Left lung (tissue), 10 donors: ENCODE results near the gene ANK3. TPM values are rescaled to one million over a fixed set of nuclear protein-coding genes. Genes with fewer than 3 reads are reported as not detected.

Experiments used
- ATAC-seq: fragments of 200-7000 bp; cut with Tn5 transposase; one replicate; pipeline ENCODE4 v1.9.1; 2020; ENCODE audit warnings: moderate library complexity
- DNase-seq, 4 donors: peaks; one replicate each; pipeline ENCODE4 v3.0.0-alpha.2; 2013 to 2020
- H3K27ac ChIP-seq, 2 donors: fragments of 200-600 bp; sonication (generic) in 1 of 2; one replicate each; pipeline versions ENCODE4 v1.5.0 to v1.8.0; 2020 to 2021
- H3K27me3 ChIP-seq, 2 donors: fragments of 200-600 bp; sonication (generic) in 1 of 2; one replicate each; pipeline versions ENCODE4 v1.5.0 to v1.8.0; 2020 to 2021
- H3K36me3 ChIP-seq, 2 donors: fragments of 200-600 bp; sonication (generic) in 1 of 2; one replicate each; pipeline versions ENCODE4 v1.5.0 to v1.8.0; 2020 to 2021
- H3K4me1 ChIP-seq, 2 donors: fragments of 200-600 bp; one replicate each; pipeline ENCODE4 v1.8.0; 2021
- H3K4me3 ChIP-seq, 2 donors: fragments of 200-600 bp; sonication (generic) in 1 of 2; one replicate each; pipeline versions ENCODE4 v1.5.0 to v1.8.0; 2020 to 2021; ENCODE audit warnings: mild to moderate bottlenecking in 1 of 2
- H3K9me3 ChIP-seq, 2 donors: fragments of 200-600 bp; sonication (generic) in 1 of 2; one replicate each; pipeline versions ENCODE4 v1.5.0 to v1.8.0; 2020 to 2021
- intact Hi-C, 2 donors: fragments of 100-400 bp; cut with DNase I; formaldehyde crosslinking; loops; one replicate each; pipeline versions ENCODE4 v1.11.2 to v1.14.2; 2022
- polyA plus RNA-seq, 6 donors: library from polyadenylated mRNA; unstranded; fragments of 120-200 nt; gene quantifications; one replicate each; pipeline ENCODE4 v1.2.1, GENCODE V29; 2013; ENCODE audit not compliant: insufficient read length in 6 of 6
- total RNA-seq, 2 donors: library from RNA; stranded (reverse); fragmentation: NEBNext Ultra II Directional; extraction: Animal tissue kit (Norgen Biotek cat#: 25700); gene quantifications; one replicate each; pipeline ENCODE4 v1.2.1, GENCODE V29; 2021
- TF ChIP-seq, protein P1 (sequence below), 2 donors: fragments of 200-600 bp; sonication (generic) in 1 of 2; IDR thresholded peaks; one replicate each; pipeline versions ENCODE4 v1.5.0 to v1.8.0; 2021; ENCODE audit warnings: antibody characterized with exemption in 2 of 2
- donor health status: DM: no; HTN: yes; CAD: no.
- donor health status: DM: no; HTN: no; CAD: no.

The ANK3 gene
- total and polyA plus RNA-seq, 8 donors = 22.1 to 74.1 (median 35.1) TPM

- DNase-seq = no peak
- Histone ChIP-seq H3K4me1 (no peaks in the 10 kb centered on the region), H3K36me3 (no peaks in the 10 kb centered on the region), H3K4me3 (no peak overlapping the region), H3K27me3 (no peaks in the 10 kb centered on the region), H3K9me3 (no peaks in the 10 kb centered on the region), H3K27ac (no peak overlapping the region)
- intact Hi-C loops = no loop called here
- TF ChIP-seq, protein P1, sequence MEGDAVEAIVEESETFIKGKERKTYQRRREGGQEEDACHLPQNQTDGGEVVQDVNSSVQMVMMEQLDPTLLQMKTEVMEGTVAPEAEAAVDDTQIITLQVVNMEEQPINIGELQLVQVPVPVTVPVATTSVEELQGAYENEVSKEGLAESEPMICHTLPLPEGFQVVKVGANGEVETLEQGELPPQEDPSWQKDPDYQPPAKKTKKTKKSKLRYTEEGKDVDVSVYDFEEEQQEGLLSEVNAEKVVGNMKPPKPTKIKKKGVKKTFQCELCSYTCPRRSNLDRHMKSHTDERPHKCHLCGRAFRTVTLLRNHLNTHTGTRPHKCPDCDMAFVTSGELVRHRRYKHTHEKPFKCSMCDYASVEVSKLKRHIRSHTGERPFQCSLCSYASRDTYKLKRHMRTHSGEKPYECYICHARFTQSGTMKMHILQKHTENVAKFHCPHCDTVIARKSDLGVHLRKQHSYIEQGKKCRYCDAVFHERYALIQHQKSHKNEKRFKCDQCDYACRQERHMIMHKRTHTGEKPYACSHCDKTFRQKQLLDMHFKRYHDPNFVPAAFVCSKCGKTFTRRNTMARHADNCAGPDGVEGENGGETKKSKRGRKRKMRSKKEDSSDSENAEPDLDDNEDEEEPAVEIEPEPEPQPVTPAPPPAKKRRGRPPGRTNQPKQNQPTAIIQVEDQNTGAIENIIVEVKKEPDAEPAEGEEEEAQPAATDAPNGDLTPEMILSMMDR (IDR thresholded peaks at IDR 0.05) = no peak
- ATAC-seq = peak; percentile 36
Observed at GRCh38 chr10:60082744-60083344, 306.8 kb downstream of the ANK3 start.

GRCh38 chr10:60082341-60082740, 307.3 kb downstream of the ANK3 start:
- TF ChIP-seq, protein P1 (IDR thresholded peaks at IDR 0.05) = no peak
- H3K9me3 ChIP-seq = no peaks in the 10 kb centered on the region
- peak; percentile 68 for ATAC-seq
- no peaks in the 10 kb centered on the region for H3K27me3 ChIP-seq
- DNase-seq = no peak
- H3K27ac ChIP-seq = no peak overlapping the region
- no peak overlapping the region for H3K4me3 ChIP-seq
- H3K4me1 ChIP-seq = no peaks in the 10 kb centered on the region
- H3K36me3 ChIP-seq = no peaks in the 10 kb centered on the region
- intact Hi-C loops = no loop called here

GRCh38 chr10:60073781-60074656, 315.7 kb downstream of the ANK3 start:
- peaks cover 0 to 4% of the 10 kb centered on the region in 2 donors for H3K36me3 ChIP-seq

GRCh38 chr10:60073397-60073780, 316.3 kb downstream of the ANK3 start:
- intact Hi-C loops = no loop called here
- Histone ChIP-seq H3K4me1 (no peaks in the 10 kb centered on the region), H3K4me3 (no peak overlapping the region), H3K27ac (no peak overlapping the region), H3K36me3 (peaks cover 0 to 4% of the 10 kb centered on the region in 2 donors), H3K27me3 (no peaks in the 10 kb centered on the region), H3K9me3 (no peaks in the 10 kb centered on the region)
- no peak for DNase-seq
- ATAC-seq = peak; percentile 84
- TF ChIP-seq, protein P1 (IDR thresholded peaks at IDR 0.05) = no peak

More at GRCh38 chr10:60073781-60074656, 315.7 kb downstream of the ANK3 start:
- TF ChIP-seq, protein P1 (IDR thresholded peaks at IDR 0.05) = no peak
- no peak for DNase-seq
- H3K27me3 ChIP-seq = no peaks in the 10 kb centered on the region
- H3K9me3 ChIP-seq = no peaks in the 10 kb centered on the region
- no peak overlapping the region for H3K27ac ChIP-seq
- no peak overlapping the region for H3K4me3 ChIP-seq
- intact Hi-C loops = no loop called here
- H3K4me1 ChIP-seq = no peaks in the 10 kb centered on the region
- ATAC-seq = no peak

GRCh38 chr10:60069311-60069710, 320.4 kb downstream of the ANK3 start:
- TF ChIP-seq, protein P1 (IDR thresholded peaks at IDR 0.05) = no peak
- ATAC-seq (no peak), DNase-seq (no peak)
- no peaks in the 10 kb centered on the region for H3K9me3 ChIP-seq
- no peaks in the 10 kb centered on the region for H3K27me3 ChIP-seq
- intact Hi-C loops = no loop called here
- H3K36me3 ChIP-seq = no peaks in the 10 kb centered on the region
- H3K4me3 ChIP-seq = no peak overlapping the region
- H3K27ac ChIP-seq = no peak overlapping the region
- no peaks in the 10 kb centered on the region for H3K4me1 ChIP-seq
